ENCODE measurements around the gene AKR1C8.
"Not testable (repeated sequence)": the region's sequence is repeated elsewhere in the genome, so short reads cannot be mapped to it uniquely, and the experiment has no call there.

Gene AKR1C8

GRCh38 chr10:5184987-5185775 is at the start of gene AKR1C8:
Gene AKR1C8, minus strand, starts transcription at chr10:5185150. Its CDS starts 46 bp downstream, at chr10:5185104.
- no peak for DNase-seq

DNA sequence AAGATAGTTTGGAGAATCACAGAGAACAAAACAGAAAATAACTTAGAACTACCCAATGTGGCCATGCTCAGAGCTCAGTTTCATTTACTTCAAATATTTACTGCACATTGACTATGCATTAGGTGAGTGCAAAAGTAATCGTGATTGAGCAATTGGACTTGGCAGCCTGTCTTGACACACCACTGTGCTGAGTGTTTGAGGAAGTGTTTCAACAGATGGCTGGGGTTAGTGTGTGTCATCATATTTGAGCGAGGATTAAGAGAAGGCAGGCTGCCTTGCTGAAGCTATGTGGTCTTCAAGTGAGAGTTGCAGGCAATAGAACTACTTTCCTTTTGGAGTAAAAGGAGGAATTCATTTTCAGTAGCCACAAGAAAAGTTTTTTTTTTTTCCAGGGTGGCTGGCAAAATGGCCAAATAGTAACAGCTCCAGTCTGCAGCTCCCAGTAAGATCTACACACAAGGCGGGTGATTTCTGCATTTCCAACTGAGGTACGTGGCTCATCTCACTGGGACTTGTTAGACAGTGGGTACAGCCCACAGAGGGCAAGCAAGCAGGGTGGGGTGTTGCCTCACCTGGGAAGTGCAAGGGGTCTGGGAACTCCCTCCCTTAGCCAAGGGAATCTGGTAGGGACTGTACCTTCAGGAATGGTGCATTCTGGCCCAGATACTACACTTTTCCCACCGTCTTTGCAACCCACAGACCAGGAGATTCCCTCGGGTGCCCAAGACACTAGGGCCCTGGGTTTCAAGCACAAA is 49.3 kb upstream of the AKR1C8 start:
- DNase-seq = no peak

- no peak for DNase-seq
These were observed 48.4 kb upstream of the AKR1C8 start for GRCh38 chr10:5233324-5233723.

- no peak for DNase-seq
These were observed 44.1 kb upstream of the AKR1C8 start for GRCh38 chr10:5229019-5229418.

DNA sequence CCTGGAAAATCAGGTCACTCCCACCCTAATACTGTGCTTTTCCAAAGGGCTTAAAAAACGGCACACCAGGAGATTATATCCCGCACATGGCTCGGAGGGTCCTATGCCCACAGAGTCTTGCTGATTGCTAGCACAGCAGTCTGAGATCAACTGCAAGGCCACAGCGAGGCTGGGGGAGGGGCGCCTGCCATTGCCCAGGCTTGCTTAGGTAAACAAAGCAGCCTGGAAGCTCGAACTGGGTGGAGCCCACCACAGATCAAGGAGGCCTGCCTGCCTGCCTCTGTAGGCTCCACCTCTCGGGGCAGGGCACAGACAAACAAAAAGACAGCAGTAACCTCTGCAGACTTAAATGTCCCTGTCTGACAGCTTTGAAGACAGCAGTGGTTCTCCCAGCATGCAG is 38.0 kb upstream of the AKR1C8 start:
- DNase-seq = not testable (repeated sequence)

- DNase-seq = no peak
These were observed 34.3 kb upstream of the AKR1C8 start for GRCh38 chr10:5219262-5219661.

GRCh38 chr10:5216801-5217200 is 31.9 kb upstream of the AKR1C8 start:
- no peak for DNase-seq

- DNase-seq = no peak
These were observed 27.0 kb upstream of the AKR1C8 start for GRCh38 chr10:5211696-5212536.

- not testable (repeated sequence) for DNase-seq
These were observed 25.3 kb upstream of the AKR1C8 start for GRCh38 chr10:5210261-5210660.

GRCh38 chr10:5209776-5210175 is 24.8 kb upstream of the AKR1C8 start:
- not testable (repeated sequence) for DNase-seq

DNA sequence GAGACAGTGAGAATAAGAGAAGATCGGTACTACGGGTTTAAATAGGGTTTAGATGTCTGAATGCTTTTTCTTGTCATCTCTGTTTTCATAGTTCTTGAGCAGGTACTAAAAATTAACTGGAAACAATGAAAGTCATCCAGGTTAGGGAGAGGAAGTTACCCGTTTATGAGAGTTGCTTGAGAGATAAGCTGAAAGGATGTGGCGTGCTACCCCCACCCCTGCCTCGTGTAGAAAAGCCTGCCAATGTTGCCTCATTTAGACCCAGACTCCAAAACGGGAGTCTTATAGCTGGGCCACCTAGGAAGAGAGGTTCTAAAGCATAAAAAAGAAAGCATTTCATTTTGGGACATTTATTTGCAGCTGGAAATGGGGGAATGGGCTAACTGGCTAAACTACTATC is 21.8 kb upstream of the AKR1C8 start:
- no peak for DNase-seq

DNA sequence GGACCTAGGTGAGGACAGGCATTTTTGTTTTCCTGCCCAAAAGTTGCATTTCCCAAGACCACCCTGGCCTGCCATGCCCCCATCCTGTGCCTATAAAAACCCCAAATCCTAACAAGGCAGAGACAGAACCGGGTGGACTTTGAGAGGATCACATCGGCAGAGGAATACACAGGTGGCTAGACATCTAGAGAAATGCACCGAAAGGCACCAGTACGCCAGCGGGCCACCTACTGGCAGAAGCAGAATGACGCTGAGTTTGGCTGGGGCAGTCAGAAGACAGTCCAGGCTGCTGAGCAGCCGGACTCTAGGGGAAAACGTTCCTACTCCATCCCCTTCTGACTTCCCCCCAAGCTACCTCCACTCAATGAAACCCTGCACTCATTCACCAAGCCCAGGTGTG is 14.4 kb upstream of the AKR1C8 start:
- no peak for DNase-seq

GRCh38 chr10:5198386-5198785 is 13.4 kb upstream of the AKR1C8 start:
- no peak for DNase-seq

DNA sequence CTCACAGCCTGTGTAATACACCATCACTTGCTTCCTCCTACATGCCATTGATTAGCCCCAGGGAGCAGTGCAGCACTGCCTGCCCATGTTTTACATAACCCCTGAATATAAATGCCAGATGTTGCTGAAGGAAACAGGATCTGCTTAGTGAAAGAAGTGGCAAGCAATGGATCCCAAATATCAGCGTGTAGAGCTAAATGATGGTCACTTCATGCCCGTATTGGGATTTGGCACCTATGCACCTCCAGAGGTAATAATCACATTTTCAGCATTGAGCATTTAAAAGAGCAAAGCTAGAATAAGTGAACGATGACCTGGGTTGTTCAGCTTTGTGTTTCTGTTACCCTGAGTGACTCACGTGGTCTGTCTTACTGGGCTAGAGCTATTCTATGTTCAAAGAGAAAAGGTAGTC is 11.8 kb upstream of the AKR1C8 start, which contains the start of gene AKR1C4:
AKR1C4 (plus strand) TSS at position 136 of the 412 bp plus-strand sequence; CDS start at position 167, 31 bp downstream.
- DNase-seq = no peak

GRCh38 chr10:5195727-5196374 is 10.9 kb upstream of the AKR1C8 start:
- no peak for DNase-seq

DNA sequence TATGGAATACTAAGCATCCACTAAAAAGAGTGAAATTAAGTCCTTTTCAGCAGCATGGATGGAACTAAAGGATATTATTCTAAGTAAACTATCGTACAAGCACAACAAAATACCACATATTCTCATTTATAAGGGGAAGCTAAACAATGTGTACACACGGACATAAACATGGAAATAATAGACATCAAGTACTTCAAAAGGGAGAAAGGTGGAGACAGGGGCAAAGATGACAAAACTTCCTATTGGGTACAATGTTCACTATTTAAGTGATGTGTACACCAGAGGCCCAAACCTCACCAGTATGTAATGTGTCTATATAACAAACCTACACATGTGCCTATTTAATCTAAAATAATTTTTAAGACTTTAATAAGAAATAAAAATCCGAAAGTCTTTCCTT is 9.5 kb upstream of the AKR1C8 start:
- no peak for DNase-seq

GRCh38 chr10:5188358-5188757 is 3.4 kb upstream of the AKR1C8 start:
- no peak for DNase-seq

DNA sequence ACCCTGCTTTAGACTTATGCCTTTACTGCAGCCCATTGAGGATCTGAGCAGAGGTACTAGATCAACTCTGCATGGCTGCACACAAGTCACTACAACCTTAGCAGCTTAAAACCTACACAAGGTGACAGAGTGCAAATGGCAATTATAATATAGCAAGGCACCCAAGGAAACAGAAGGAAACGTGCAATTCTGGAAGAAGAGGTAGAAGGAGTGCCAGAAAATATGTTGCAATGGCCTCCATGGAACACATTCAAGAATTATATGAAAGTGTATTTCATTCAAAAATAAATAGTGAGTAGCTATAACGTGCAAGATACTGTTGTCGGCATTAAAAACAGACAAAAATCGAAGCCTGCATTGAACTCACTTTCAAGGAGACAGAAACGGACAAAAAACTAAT is 2.9 kb upstream of the AKR1C8 start:
- DNase-seq = no peak

DNA sequence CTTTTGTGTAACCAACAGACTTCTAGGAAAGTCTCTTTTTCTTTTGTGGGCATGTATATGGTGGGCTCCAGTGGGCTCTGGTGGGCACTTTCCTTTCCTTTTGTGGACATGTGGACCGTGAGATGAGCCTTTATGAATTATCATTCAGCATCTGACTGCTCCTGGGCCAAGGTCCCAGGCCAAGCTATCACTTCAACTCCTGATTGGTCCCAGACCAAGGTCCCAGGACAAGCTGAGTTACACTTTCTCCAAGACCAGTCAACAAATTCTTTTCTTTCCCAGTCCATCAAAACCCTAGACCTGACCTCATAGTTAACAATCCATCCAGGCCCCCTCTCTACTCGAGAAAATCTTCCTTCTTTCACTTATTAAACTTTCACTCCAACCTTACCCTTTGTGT is 1.0 kb downstream of the AKR1C8 start:
- no peak for DNase-seq

- DNase-seq = not testable (repeated sequence)
These were observed 4.4 kb downstream of the AKR1C8 start for GRCh38 chr10:5180503-5180902.

GRCh38 chr10:5175581-5175980 is 9.4 kb downstream of the AKR1C8 start:
- not testable (repeated sequence) for DNase-seq

GRCh38 chr10:5168897-5169420 is 16.0 kb downstream of the AKR1C8 start:
- DNase-seq = no peak

All from SW 1271 (cell line).